ENCODE measurements around the gene SYCE1L. TPM values are rescaled to one million over a fixed set of nuclear protein-coding genes. Genes with fewer than 3 reads are reported as not detected.
"Not testable (repeated sequence)": the region's sequence is repeated elsewhere in the genome, so short reads cannot be mapped to it uniquely, and the experiment has no call there.

The SYCE1L gene
- total RNA-seq, 1 donor from 2014 or later = 2.8 TPM

GRCh38 chr16:77197747-77198146, 1.5 kb upstream of the SYCE1L start:
- no peak for DNase-seq (ENCODE audit: low read depth, low spot score)

GRCh38 chr16:77206533-77206932, 7.3 kb downstream of the SYCE1L start:
- no peak for DNase-seq (ENCODE audit: low read depth, low spot score)

GRCh38 chr16:77207030-77207429, 7.8 kb downstream of the SYCE1L start:
- no peak for DNase-seq (ENCODE audit: low read depth, low spot score)

GRCh38 chr16:77208382-77208781, 9.2 kb downstream of the SYCE1L start:
- no peak for DNase-seq (ENCODE audit: low read depth, low spot score)

- DNase-seq (ENCODE audit: low read depth, low spot score) = no peak
These were observed 12.9 kb downstream of the SYCE1L start for GRCh38 chr16:77211880-77212740.

GRCh38 chr16:77212741-77213541, 13.7 kb downstream of the SYCE1L start:
- no peak for DNase-seq (ENCODE audit: low read depth, low spot score)

GRCh38 chr16:77213542-77214106, 14.4 kb downstream of the SYCE1L start:
- peak; percentile 79 for DNase-seq (ENCODE audit: low read depth, low spot score)

- no peak for DNase-seq (ENCODE audit: low read depth, low spot score)
These were observed 15.4 kb downstream of the SYCE1L start for GRCh38 chr16:77214411-77215138.

GRCh38 chr16:77219437-77219836, 20.2 kb downstream of the SYCE1L start:
- DNase-seq (ENCODE audit: low read depth, low spot score) = no peak

GRCh38 chr16:77220427-77220826, 21.2 kb downstream of the SYCE1L start:
- DNase-seq (ENCODE audit: low read depth, low spot score) = no peak

- DNase-seq (ENCODE audit: low read depth, low spot score) = no peak
These were observed 22.3 kb downstream of the SYCE1L start for GRCh38 chr16:77221482-77221881.

GRCh38 chr16:77223184-77223583, 24.0 kb downstream of the SYCE1L start:
- DNase-seq (ENCODE audit: low read depth, low spot score) = no peak

GRCh38 chr16:77225182-77225581, 26.0 kb downstream of the SYCE1L start:
- no peak for DNase-seq (ENCODE audit: low read depth, low spot score)

- DNase-seq (ENCODE audit: low read depth, low spot score) = no peak
These were observed 28.5 kb downstream of the SYCE1L start for GRCh38 chr16:77227745-77228144.

- no peak for DNase-seq (ENCODE audit: low read depth, low spot score)
These were observed 31.8 kb downstream of the SYCE1L start for GRCh38 chr16:77231047-77231446.

- DNase-seq (ENCODE audit: low read depth, low spot score) = no peak
These were observed 34.8 kb downstream of the SYCE1L start for GRCh38 chr16:77233799-77234519.

GRCh38 chr16:77234611-77235010, 35.4 kb downstream of the SYCE1L start:
- DNase-seq (ENCODE audit: low read depth, low spot score) = no peak

- DNase-seq (ENCODE audit: low read depth, low spot score) = peak; percentile 49
These were observed 36.9 kb downstream of the SYCE1L start for GRCh38 chr16:77236063-77236511.

GRCh38 chr16:77238593-77238992, 39.4 kb downstream of the SYCE1L start:
- DNase-seq (ENCODE audit: low read depth, low spot score) = no peak

GRCh38 chr16:77242471-77242870, 43.3 kb downstream of the SYCE1L start:
- not testable (repeated sequence) for DNase-seq (ENCODE audit: low read depth, low spot score)

- no peak for DNase-seq (ENCODE audit: low read depth, low spot score)
These were observed 46.9 kb downstream of the SYCE1L start for GRCh38 chr16:77246150-77246549.

All from pulmonary artery endothelial cell (primary cell).